ENCODE data around the gene GNG2.

Gene GNG2

DNA sequence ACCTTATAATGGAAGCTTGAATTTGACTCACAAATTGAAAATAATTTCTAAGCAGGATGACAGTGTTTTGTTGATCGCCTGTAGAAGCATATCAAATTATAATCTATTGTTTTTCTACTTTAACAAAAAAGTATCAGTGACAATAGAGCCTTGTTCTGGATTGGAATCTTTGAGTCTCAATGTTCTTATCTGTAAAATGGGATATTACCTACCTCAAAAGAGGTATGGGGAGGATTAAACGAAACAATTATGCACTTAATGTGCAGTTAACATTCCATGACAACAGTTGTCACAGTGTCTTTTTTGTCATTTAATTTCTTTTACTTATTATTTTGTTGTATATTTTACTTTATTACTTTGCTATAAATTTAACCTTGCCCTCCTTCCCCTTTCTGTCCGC is 130.1 kb downstream of the GNG2 start:
- DNase-seq (ENCODE audit: low read depth in 2 of 2, low spot score in 1 of 2) = no peak

DNA sequence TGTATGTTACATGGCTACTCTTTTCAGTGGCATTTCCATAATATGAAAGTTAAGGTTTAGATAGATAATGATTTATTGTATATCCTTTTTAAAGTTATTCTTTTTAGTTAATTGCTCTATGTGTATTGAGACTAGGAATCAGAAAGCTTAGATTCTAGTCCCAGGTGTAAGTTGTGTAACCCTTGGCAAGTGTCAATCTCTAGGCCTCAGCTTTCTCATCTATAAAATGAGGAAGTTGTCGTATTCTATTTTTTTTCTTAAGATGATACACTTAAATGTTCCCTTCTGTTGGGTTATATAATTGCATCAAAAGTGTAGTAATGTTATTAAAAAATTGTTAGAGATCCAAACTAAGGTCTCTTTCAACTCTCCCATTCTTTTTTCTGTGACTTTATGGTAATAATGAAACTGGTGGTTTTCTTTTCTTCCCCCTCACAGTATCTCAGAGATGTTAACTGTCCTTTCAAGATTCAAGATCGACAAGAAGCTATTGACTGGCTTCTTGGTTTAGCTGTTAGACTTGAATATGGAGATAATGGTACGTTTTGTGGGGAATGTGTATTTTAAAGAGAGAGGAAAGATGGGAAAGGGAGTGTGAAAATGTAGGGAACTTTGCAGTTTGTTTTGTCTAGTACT is 133.0 kb downstream of the GNG2 start:
- DNase-seq (ENCODE audit: low read depth in 2 of 2, low spot score in 1 of 2) = no peak

DNA sequence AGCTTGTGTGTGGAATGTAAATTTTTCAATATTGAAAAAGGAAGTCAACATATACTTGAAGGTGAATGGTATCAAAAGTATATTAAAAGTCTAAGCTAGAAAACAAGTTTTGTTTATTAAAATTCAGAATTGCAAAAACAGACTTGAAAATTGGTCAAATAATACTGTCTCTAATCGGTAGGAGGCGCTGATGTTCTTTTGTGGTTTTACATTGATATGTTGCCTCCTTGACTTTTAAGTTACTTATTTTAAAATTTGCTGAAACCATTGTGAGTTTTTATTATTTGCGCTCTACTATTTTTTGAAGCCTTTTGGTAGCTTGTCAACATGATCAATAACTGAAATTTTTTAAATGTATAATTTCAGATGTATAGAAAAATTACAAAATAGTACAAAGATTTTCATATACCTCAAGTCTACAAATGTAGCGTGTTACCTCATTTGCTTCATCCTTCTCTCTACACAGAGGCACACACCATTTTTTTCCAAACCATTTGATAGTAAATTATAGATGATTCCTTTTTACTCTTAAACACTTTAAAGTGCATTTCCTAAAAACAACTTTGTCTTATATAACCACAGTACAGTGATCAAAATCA is 135.8 kb downstream of the GNG2 start:
- DNase-seq (ENCODE audit: low read depth in 2 of 2, low spot score in 1 of 2) = no peak

DNA sequence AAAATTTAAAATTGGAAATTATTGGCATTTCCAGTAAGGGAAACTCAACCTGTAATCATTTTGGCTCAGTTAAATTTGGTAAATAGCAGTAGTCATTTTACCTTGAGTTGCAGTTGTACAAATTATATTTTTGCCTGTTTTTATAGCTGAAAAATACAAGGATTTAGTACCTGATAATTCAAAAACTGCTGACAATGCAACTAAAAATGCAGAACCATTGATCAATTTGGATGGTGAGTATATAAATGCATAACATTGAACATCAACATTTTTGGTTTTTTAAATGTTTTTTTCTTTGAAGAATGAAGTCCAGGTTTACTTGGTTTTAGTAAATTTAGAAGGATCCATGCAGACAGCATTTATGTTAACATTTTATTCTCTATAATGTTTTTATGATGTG is 137.9 kb downstream of the GNG2 start:
- DNase-seq (ENCODE audit: low read depth in 2 of 2, low spot score in 1 of 2) = no peak

DNA sequence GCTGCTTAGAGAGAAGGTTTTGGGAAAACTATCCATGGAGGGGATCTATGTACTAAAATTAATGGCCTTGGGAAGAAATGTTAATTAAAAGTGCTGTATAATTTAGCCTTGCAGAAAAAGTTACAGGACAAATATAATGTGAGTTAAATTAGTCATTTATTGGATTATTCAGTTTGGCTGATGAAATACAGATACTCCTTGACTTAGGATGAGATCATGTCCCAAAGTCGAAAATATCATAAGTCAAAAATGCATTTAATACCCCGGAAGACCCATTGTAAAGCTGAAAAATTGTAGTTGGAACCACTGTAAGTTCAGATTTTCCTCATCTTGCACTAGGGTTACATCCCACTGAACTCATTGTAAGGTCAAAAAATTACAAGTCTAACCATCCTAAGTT is 138.7 kb downstream of the GNG2 start:
- DNase-seq (ENCODE audit: low read depth in 2 of 2, low spot score in 1 of 2) = no peak

DNA sequence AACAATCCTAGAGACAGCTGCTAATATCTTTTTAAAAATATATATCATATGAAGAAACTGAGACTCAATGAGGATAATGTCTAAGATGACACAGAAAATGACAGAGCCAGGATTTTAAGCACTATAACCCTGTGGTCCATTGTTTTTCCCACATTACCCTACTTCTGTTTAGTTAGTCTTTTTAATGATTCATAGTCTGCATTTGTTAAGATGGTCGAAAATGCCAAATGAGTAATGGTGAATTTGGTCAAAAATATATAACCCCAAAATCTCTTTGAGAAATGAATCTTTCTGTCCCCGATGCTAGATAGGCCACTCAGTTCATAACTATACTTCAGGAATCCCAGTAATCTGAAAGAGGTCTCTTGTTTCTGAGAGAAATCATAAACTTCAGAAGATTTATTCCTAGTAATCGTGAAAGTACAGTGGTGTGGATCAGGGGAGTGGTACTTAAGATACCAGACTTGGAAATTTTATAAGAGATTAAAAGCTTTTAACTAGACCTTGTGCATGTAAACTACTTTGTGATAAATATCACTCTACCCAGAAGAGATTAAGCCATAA is 139.7 kb downstream of the GNG2 start:
- no peak for DNase-seq (ENCODE audit: low read depth in 2 of 2, low spot score in 1 of 2)

DNA sequence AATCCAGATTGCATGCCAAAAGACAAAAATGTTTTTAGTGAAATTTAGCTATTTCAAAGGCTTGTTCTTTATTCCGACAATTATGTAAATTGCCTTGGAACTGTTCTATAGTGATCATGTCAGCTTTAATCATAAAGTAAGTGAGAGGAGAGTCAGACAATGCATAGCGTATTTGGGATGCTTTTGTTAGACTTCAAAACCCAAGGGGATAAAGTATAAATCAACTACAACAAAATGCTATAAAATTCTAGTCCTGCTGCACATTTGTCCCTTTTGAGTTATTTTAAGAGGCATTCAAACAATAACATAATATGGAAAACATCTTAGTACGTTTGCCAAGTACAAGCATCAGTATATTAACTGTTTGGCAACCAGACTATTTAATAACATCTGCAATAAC is 140.3 kb downstream of the GNG2 start:
- no peak for DNase-seq (ENCODE audit: low read depth in 2 of 2, low spot score in 1 of 2)

DNA sequence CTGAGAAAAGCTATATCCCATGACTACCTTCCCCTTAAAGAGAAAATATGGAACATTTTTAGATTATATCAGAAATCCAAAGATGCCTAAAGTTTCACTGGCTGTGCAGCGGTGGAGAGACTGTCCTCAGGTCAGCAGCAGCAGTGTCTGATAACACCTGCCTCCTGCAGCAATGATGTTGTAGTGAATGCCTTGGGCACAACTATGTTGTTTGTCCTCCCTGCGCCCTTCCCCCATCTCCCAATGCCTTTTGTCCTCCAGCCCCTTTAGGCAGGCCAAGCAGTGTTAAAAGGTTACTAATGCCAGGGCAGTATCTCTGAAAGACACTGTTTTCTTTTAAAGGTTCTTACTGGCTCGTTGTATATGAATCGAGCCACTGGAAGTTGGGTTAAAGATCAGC is 142.1 kb downstream of the GNG2 start:
- DNase-seq (ENCODE audit: low read depth in 2 of 2, low spot score in 1 of 2) = no peak

DNA sequence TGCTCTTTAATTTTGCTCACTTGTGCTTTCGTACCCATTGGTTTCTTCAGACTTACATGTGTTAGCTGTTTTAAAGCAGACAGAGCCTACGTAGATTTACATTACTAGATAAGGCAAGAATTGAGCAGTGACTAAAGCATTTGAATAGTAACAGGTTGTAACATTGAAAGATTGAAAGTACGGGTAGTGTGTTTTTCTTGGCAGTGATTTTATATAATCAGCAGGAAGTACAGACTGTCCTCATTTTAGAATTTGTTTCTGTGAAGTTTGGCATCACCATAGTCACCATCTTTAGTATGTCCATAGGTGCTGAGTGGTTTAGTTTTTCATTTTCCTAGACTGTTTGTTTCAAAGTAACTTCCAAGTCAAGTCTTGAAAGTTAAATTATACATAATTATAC is 142.9 kb downstream of the GNG2 start:
- DNase-seq (ENCODE audit: low read depth in 2 of 2, low spot score in 1 of 2) = no peak

DNA sequence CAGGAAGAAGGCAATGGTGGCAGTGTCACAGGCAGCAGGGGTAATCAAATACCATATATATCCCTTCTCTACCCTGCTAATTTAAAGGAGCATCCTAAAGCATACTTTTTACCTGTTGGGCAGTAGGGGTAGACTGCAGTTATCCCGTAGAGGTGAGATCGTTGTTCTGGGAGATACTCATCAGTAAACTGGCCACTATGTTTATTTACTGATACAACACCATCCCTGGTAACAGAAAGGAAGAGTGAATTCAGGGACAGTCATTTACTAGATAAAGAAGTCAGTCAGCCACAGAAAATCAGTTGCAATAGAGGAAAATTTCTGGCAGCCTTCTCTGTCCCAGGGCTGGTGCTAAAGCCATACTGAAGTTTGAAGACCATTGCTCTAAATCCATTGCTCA is 145.2 kb downstream of the GNG2 start:
- DNase-seq (ENCODE audit: low read depth in 2 of 2, low spot score in 1 of 2) = no peak

DNA sequence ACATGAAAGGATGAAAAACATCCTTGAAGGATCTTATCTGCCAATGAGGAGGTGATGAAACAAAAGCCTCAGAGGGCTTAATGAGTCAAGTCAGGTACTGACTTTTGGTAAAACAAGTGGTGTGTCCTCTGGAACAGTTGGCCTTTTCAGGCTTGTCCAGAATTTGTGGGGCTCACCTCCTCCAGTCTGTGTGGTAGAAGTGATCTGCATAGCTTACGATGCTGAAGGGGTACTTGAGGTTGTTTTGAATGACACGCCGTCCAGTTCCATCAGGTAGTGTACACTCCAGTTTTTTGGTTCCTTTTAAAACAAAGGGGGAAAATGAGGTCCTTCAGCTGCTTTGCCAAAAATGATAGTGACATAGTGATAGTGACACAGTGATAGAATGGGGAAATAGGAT is 145.9 kb downstream of the GNG2 start:
- DNase-seq (ENCODE audit: low read depth in 2 of 2, low spot score in 1 of 2) = no peak

DNA sequence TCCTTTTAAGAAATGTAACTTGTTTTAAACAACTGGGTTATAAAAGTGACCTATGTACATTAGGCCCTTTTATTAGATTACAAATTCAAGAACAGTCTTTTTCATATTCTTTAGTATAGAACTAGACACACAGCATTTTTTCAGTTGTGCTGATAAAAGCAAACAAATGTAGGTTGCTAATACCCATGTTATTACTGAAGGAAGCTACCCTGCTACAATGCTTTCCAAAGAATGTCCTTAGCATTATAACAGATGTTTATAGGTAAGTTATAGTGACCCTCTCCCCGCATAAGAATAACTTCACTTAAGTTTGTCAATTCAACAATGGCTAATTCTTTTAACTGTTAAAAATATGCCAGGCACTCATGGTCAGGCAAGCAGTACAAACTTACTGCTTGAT is 146.8 kb downstream of the GNG2 start:
- DNase-seq (ENCODE audit: low read depth in 2 of 2, low spot score in 1 of 2) = no peak

DNA sequence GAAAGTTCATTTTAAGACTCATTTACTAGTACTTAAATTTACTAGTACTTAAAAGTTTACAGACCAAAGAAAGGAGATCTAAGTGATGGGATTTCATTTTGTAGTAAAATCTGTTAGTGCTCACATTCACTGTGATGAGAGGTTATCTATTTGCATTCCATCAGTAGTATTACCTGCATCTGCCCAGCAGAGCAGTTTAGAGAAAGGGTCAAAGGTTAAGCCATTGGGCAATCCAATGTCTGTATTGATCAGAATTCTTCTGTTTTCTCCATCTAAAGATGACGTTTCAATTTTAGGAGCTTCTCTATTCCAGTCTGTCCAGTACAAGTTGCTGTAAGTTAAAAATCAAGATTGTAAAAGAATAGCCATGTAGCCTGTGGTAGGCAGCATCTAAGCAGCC is 147.2 kb downstream of the GNG2 start:
- no peak for DNase-seq (ENCODE audit: low read depth in 2 of 2, low spot score in 1 of 2)

DNA sequence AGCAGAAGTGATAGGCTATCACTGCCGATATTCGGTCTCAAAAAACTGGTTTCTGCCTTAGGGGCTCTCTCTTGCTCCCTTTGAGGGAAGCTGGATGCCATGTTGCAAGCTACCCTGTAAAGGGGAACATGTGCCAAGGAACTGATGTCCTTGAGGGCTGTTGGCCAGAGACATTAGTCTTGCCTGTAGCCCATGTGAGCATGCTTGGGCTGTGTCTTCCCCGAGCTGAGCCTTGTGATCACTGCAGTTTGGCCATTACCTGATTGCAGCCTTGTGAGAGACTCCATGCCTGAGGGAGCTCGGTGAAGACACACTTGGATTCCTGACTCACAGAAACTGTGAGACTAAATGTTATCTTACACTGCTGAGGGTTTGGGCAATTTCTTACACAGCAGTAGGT is 147.7 kb downstream of the GNG2 start:
- DNase-seq (ENCODE audit: low read depth in 2 of 2, low spot score in 1 of 2) = no peak

DNA sequence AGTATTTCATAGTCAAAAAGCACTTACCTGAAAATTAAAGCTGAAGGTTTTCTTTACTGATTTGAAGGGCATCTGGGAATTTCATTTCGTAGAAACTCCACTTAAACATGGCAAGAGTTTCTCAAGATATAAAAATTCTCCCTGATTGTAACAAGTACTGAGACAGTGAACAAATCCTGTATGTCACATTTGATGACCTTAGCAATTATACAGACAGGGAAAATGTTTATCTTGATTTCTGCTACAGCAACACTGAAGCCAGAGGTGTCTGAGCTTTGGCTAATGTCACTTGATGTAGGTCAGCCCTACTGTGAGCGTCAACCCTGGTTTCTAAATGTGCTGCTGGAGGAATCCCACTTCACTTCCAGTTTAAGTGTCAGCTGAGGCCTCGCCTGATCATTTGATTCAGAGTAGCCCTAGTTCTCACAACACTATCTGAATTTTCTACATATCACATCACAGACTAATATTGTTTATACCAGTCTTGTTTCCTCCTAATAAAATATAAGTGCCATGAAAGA is 149.8 kb downstream of the GNG2 start:
- DNase-seq (ENCODE audit: low read depth in 2 of 2, low spot score in 1 of 2) = no peak

DNA sequence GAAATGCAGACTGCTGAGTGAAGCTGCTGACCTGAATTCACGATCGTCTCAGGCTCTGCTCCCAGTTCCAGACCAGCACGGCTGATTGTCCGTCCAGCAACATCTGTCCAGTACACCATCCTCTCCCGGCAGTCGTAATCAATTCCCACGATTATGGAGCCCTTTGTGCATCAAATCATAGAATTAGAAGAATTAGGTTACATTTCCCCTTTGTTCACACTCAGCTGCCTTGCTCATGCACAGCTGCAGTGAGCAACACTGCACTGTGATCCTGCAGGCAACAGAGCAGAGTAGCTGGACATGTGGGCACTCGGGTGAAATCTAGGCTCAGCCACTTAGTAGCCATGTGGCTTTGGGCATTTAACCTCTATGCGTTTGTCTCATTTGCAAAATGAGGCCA is 151.1 kb downstream of the GNG2 start:
- DNase-seq (ENCODE audit: low read depth in 2 of 2, low spot score in 1 of 2) = no peak

DNA sequence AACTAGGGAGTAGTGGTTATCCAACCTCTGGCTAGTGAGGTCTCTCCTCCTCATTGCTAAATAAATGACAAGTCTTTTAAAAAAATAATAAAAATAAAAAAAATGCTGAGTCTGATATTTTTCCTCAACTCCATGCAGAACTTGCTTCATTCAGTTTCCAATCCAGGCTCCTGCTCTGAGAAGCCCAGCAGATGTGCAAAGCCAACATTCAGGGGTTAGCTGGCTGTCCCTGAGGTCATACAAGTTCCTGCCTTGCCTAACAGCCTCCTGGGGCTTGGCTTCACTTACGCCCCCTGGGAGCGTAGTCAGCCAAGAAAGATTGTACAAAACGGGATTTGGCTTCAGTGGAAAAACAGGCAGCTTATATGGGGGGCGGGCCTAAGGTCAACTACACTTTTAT is 152.2 kb downstream of the GNG2 start:
- no peak for DNase-seq (ENCODE audit: low read depth in 2 of 2, low spot score in 1 of 2)

DNA sequence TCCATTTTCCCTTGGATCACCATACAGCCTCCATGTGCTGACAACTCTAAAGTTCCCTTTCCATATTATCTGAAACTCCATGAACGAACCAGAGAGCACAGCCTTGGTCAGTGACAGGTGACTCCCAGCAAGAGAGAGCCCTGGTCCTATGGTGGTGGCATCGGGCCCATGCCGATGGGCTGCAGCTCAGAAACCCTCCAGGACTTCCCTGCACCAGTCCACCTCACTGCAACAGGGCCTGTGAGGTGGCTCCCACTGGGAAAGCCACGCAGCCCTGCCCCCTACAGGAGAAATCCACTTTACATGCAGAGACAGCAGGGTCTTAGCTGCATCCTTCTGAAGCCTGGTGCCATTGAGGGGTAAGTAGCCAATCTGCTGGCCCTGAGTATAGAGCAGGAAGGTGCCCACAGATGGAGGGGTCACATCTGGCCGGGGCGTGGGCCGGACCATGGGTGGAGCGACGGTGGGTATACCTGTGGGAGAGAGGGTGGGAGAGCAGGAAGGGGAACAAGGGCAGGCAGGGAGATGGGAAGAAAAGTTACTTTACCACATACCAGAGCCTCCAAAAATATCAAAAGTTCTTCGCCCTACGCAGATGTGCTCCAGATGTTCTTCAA is 153.7 kb downstream of the GNG2 start:
- no peak for DNase-seq (ENCODE audit: low read depth in 2 of 2, low spot score in 1 of 2)

DNA sequence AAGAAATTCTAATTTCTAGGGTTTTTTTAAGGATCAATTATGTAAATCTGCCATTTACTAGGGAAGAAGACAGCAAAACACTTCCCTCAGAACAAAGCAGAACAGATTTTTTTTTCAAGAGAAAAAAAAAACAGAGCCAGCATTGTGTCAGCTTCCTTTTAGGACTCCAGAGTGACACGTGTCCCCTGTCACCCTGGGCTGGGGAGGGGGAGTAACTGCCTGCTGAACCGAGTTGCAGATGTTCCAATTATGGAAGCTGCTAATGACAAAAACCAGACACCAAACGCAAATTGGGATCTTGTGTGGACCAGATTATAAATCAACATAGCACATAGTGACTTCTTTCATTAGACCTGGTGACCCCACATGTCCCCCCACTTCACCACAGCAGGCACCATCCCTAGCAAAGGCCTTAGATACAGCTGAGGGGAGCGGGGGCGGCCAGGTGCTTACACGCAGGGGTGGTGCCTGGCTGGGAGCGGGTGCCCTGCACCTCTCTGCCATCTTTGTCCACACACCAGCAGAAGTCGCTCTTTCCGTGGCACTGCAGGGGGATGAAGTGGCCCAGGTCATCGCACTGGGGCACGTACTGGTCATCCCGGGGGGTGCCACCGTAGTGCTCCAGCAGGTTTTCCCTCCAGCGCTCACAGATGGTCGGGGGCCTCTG is 154.3 kb downstream of the GNG2 start:
- DNase-seq (ENCODE audit: low read depth in 2 of 2, low spot score in 1 of 2) = no peak

DNA sequence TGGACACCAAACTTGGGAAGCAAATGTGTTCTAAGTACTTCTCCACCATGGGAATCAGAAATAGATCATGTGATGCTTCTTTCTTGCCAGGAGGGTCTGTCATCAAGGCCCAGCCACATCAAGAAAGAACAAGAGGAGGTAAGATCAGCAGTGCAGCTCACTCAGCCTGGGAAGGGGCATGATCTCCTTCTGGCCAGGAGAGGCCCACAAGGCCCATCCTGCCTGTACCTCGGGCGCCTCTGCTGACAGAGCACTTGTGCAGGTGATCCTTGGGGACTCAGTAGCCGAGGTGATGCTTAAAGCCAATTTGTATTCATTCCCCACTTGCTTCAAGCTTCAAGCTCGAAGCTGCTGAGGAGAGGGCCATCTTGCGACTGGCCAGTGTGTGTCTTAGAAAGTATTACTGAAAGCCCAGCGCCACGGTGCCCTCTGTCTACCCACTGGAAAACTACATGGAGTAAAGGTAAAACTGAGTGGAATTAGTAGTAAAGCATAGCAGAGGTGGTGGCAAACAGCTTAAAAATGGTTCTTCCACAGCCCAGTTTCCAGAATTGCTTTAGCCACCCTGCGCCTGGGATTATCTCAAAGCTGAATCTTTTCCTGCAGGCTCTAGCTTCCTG is 155.1 kb downstream of the GNG2 start:
- DNase-seq (ENCODE audit: low read depth in 2 of 2, low spot score in 1 of 2) = no peak

DNA sequence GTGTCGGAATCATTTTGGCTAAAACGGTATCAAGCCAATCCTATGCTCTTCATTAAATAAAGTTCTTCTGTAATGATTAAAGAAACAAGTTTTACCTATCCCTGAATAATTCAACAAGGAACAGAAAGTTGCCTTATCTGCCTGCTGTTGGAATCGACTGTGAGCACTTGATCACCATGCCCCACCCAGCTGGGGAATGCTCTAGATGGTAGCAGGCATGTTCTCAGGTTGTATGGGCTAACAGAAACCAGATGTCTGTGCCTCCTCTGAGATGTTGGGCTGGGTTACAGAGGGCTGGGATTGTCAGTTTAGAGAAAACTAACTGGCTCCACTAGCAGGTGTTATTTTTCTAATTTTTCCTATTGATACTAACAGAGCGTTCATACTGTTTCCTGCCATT is 157.8 kb downstream of the GNG2 start:
- no peak for DNase-seq (ENCODE audit: low read depth in 2 of 2, low spot score in 1 of 2)

DNA sequence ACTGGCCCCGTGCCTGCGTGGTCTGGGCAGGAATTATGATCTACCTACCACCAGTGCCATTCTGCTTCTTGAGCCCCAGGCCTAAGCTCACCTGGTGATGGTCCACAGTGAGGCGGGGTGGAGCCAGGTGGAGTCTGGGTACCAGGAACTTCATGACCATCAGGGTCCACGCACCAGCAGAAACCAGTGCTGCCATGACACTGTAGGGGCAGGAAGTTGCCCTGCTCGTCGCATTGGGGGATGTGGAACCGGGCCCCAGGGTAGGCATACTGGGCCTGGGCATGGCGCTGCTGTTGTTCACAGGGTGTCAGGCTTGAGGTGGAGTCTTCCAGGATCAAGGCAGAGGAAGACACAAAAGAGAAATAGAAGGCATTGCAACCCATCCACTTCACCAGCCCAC is 158.6 kb downstream of the GNG2 start:
- DNase-seq (ENCODE audit: low read depth in 2 of 2, low spot score in 1 of 2) = no peak

All from stimulated activated CD8-positive, alpha-beta memory T cell treated with anti-CD3 and anti-CD28 coated beads, Interleukin-4, amount 100 ng/mL, for 4 hours (primary cell).